Stimulated activated CD4-positive, alpha-beta T cell treated with anti-CD3 and anti-CD28 coated beads, Interleukin-12 subunit alpha, Interleukin-12 subunit beta, amount 100 ng/mL, for 48 hours (primary cell): Measurements from ENCODE around the gene TEX261.
"Not testable (repeated sequence)": the region's sequence is repeated elsewhere in the genome, so short reads cannot be mapped to it uniquely, and the experiment has no call there.

Experiments
- DNase-seq, 3 donors: peaks; one replicate each; pipeline ENCODE4 v3.0.0-alpha.2; 2020; ENCODE audit warnings: low read depth in 2 of 3, low spot score in 1 of 3

The TEX261 gene

GRCh38 chr2:70994699-70995425 is at the start of gene TEX261:
TEX261 (minus strand) TSS chr2:70994873; CDS start chr2:70994757, 116 bp downstream.
- DNase-seq = peak; percentile 84 to 90 (median 89)

DNA sequence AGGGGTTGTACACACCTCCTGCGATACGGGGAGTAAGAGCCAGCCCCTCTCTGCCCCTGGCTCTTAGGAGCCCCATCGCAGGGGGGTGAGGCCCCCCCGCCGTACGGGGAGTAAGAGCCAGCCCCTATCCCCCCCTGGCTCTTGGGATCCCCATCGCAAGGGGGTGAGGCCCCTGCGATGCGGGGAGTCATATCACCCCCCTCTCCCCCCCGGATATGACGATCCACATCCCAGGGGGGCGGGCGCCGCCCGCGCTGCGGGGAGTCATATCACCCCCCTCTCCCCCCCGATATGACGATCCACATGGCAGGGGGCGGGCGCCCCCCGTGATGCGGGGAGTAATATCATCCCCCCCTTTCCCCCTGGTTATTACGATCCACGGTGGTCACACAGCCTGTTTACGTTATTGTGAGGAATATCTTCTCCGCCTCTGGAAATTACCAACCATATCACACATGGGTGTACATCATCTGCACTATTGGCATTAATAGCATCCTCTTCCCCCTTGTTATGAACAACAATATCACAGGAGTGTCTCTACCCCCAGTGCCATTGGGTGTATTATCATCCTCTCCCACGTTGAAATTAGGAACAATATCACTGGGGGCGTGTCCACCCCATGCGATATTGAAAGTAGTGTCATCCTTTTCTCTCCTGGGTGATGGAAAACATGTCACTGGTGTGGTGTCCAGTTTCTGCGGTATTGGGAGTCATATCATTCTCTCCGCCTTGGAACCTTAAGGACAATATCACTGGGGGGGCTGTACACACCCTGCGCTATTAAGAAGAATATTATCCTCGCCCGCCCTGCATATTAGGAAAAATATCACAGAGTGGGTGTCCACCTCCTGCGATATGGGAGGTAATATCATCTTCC is 49.1 kb upstream of the TEX261 start:
- no peak for DNase-seq

DNA sequence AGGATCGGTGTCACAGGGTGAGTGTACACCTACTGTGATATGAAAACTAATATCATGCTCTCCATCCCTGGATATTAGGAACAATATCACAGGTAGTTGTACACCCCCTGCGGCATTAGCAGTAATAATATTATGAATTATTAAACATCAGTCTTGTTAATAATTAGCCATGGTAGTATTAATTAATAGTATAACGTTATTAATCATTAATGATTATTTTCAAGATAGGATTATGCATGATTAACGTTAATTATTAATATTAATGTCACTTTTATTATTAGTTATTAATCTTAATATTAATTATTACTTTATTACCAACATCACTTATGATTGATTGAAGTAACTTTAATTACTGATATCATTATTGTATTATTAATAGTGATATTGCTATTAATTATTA is 47.6 kb upstream of the TEX261 start:
- DNase-seq = no peak

GRCh38 chr2:71036296-71036695 is 41.6 kb upstream of the TEX261 start:
- DNase-seq = not testable (repeated sequence)

- peak; percentile 55 to 63 (median 58) for DNase-seq
Measured at GRCh38 chr2:71023553-71024243, 29.0 kb upstream of the TEX261 start.

- not testable (repeated sequence) for DNase-seq
Measured at GRCh38 chr2:71021394-71021793, 26.7 kb upstream of the TEX261 start.

- not testable (repeated sequence) for DNase-seq
Measured at GRCh38 chr2:71019989-71020388, 25.3 kb upstream of the TEX261 start.

DNA sequence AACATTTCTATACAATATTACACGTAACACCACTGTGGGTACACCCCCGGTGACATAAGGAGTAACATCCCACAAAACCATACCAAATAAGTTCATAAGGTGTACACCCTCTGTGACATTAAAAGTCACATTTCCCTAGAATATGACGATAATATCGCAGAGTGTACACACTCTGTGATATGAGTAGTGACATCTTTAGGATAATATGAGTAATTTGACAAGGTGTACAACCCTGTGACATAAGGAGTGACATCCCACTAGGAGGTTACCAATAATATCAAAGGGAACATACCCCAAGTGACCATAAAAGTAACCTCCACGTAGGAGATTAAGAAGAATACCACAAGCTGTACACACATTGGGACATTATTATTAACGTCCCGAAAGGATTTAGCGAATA is 24.0 kb upstream of the TEX261 start:
- no peak for DNase-seq

DNA sequence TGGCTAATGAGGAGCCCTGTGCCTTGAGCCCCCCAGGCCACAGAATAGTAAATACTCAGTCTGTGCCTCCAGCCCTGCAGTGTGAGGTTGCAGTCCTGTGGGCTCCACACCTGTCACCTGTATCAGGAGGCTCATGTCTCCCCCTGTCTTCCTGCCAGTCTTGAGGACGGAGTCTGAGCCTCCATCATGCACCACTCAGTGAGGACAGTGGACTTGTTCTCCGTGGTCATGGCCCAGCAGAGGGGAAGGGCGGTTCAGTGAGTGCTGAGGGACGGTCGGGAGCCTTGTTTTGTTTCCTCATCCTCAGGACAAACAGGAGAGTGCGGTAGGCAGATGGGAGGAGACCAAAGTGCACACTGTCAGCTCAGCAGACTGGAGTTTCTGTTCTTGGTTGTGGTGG is 17.1 kb upstream of the TEX261 start:
- not testable (repeated sequence) for DNase-seq

DNA sequence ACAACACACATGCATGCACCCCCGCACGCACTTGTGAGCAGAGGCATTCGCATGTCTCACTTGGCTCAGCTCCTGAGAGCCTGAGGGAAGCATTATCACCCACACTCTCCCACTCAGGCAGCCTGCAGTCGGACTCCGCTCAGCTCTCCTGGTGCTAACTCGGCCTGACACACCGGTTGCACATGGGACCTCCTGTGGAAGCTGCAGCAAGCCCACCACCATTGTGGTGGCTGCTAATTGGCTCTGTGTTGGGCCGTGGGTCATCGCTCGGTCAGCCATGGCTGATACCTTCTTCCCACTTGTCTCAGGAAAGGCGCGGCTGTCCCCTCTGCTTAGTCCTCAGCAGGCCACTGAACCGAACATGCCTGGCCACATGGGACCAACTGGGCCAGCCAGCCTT is 13.7 kb upstream of the TEX261 start:
- DNase-seq = no peak

- no peak for DNase-seq
Measured at GRCh38 chr2:71006955-71007799, 12.5 kb upstream of the TEX261 start.

GRCh38 chr2:71006323-71006722 is 11.7 kb upstream of the TEX261 start:
- no peak for DNase-seq

DNA sequence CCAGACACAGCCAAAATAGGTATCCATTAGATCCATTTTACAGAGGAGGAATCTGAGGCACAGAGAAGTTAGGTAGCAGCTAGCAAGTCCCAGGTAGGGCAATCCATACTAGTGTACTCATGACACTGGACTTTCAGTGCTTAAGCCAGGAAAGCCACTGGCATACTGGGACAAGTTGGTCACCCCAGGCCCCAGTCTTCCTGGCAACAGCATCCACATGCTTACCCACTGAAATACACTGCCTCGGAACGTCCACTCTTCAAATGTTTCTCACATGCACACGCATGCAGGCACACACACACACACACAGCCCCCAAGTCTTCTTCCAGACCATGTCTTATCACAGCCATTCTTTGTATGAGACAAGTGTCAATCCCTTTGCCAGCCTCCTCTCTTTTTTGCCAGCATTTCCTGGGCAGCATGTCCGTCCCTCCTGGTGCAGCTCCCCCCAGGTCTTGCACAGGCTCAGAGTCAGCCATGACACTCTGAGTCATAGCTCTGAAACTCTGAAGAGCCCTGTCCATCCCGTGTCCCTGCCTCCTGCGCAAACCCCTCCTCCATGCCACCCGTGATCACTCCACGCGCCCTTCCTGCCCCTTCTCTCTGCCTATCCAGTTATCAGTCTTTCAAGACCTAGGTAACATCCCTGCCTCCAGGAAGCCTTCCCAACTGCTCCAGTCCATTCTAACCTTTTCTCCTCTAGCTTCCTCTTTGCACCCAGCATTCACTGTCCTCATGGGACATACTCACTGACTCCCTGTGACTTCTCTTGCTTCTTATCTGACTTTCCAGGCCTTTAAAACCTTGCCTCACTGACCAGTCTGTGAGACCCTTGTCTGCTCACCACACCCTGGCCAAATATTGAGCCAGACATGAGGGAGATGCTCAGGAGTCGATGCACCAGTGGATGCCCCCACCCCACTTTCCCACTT is 10.9 kb upstream of the TEX261 start:
- DNase-seq = no peak

GRCh38 chr2:71004857-71005256 is 10.2 kb upstream of the TEX261 start:
- DNase-seq = no peak

- no peak for DNase-seq
Measured at GRCh38 chr2:71003966-71004755, 9.5 kb upstream of the TEX261 start.

DNA sequence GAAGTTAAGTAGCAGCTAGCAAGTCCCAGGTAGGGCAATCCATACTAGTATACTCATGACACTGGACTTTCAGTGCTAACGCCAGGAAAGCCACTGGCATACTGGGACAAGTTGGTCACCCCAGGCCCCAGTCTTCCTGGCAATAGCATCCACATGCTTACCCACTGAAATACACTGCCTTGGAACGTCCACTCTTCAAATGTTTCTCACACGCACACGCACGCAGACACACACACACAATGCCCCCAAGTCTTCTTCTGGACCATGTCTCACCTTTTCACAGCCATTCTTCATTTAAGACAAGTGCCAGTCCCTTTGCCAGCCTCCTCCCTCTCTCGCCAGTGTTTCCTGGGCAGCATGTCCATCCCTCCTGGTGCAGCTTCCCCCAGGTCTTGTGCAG is 8.7 kb upstream of the TEX261 start:
- no peak for DNase-seq

DNA sequence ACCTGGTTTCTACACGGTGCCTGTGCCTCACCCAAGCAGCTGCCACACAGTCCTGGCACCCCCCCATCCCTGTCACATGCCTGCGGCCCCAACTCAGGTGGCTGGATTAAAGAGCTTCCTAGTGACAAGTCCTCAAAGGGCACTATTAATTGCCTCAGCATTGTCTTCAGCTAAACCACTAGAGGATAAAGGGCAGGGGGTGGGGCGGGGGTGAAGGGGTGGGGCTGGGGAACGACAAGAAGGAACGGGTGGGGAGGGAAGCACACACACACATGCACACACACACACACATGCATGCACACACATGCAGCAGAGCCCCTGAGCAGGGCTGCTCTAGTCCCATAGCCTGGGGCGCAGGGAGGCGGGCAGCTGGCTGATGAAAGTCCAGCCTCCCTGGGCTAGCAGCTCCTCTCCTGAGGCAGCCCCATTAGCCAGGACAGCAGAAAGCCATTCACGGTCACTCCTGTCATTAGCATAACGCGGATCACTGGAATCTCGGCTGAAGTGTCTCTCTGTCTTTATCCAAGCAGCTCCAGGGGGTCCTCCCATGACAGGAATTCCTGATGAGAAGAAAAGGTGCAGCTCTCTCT is 7.4 kb upstream of the TEX261 start:
- DNase-seq = no peak

DNA sequence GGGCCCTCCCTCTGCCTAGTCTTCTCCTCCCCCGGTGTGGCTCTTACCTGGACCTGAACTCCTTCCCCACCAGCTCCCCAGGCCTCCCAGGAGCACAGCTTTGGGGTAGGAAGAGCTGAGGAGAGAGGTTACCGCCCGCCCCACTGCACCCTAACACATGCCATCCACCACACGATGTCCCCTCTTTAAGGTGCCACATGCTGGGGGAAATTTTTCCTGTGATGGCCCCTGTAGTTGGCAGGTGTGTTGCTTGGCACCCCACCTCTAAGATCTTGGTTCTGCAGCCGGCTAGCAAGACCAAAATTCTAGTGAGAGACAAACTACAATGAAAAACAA is 6.9 kb upstream of the TEX261 start:
- no peak for DNase-seq
